Measurements from ENCODE around the gene KPNA1.

Gene KPNA1

GRCh38 chr3:122414391-122414790 lies 100.3 kb downstream of the KPNA1 start:
- no peak for DNase-seq

- no peak for DNase-seq
These were observed 104.1 kb downstream of the KPNA1 start for GRCh38 chr3:122410639-122411038.

GRCh38 chr3:122410111-122410510 lies 104.6 kb downstream of the KPNA1 start:
- DNase-seq: no peak

- DNase-seq: no peak
These were observed 105.3 kb downstream of the KPNA1 start for GRCh38 chr3:122409446-122409845.

GRCh38 chr3:122407946-122408345 lies 106.8 kb downstream of the KPNA1 start:
- no peak for DNase-seq

GRCh38 chr3:122406198-122406597 lies 108.5 kb downstream of the KPNA1 start:
- DNase-seq: no peak

- DNase-seq: no peak
These were observed 109.7 kb downstream of the KPNA1 start for GRCh38 chr3:122405015-122405414.

GRCh38 chr3:122403489-122403888 lies 111.2 kb downstream of the KPNA1 start:
- no peak for DNase-seq

- no peak for DNase-seq
These were observed 115.8 kb downstream of the KPNA1 start for GRCh38 chr3:122398920-122399319.

GRCh38 chr3:122397201-122397600 lies 117.5 kb downstream of the KPNA1 start:
- DNase-seq: no peak

- no peak for DNase-seq
These were observed 118.2 kb downstream of the KPNA1 start for GRCh38 chr3:122396511-122396910.

GRCh38 chr3:122395582-122395981 lies 119.2 kb downstream of the KPNA1 start:
- no peak for DNase-seq

- no peak for DNase-seq
These were observed 120.6 kb downstream of the KPNA1 start for GRCh38 chr3:122394173-122394572.

- peak; percentile 8 for DNase-seq
These were observed 121.6 kb downstream of the KPNA1 start for GRCh38 chr3:122392868-122393844.

GRCh38 chr3:122391681-122392446 lies 122.9 kb downstream of the KPNA1 start:
- DNase-seq: no peak

- no peak for DNase-seq
These were observed 124.1 kb downstream of the KPNA1 start for GRCh38 chr3:122390665-122391064.

GRCh38 chr3:122389892-122390291 lies 124.8 kb downstream of the KPNA1 start:
- no peak for DNase-seq

GRCh38 chr3:122389197-122389596 lies 125.5 kb downstream of the KPNA1 start:
- no peak for DNase-seq

- no peak for DNase-seq
These were observed 127.0 kb downstream of the KPNA1 start for GRCh38 chr3:122387709-122388108.

GRCh38 chr3:122383771-122384697 lies 130.7 kb downstream of the KPNA1 start, which contains the start of gene FAM162A:
Gene FAM162A (plus strand): TSS chr3:122384182. CDS start chr3:122384266, 84 bp downstream.
- peak; percentile 70 for DNase-seq

GRCh38 chr3:122382888-122383666 lies 131.7 kb downstream of the KPNA1 start, which contains the start of gene MIX23:
Gene MIX23 (minus strand): TSS chr3:122383231. CDS start chr3:122383224, 7 bp downstream.
- peak; percentile 77 for DNase-seq

- DNase-seq: no peak
These were observed 136.8 kb downstream of the KPNA1 start for GRCh38 chr3:122377975-122378374.
